Immature natural killer cell (primary cell): ENCODE results near the gene ARL4C. TPM values are rescaled to one million over a fixed set of nuclear protein-coding genes. Genes with fewer than 3 reads are reported as not detected.
A peak's percentile ranks its signal among the peaks of the same experiment; 100 is the strongest.

ENCODE experiments used
- DNase-seq, 3 donors: peaks; one replicate each; pipeline ENCODE4 v3.0.0; 2022; ENCODE audit warnings: mixed read lengths in 1 of 3
- H3K27ac Mint-ChIP-seq, 6 donors: one replicate each; pipeline ENCODE4 v1.8.0; 2020; ENCODE audit warnings: mixed read lengths in 6 of 6, mild to moderate bottlenecking in 5 of 6, inconsistent platforms in 4 of 6, moderate library complexity in 3 of 6
- H3K27me3 Mint-ChIP-seq, 3 donors: one replicate each; pipeline ENCODE4 v1.8.0; 2020 to 2021; ENCODE audit warnings: low read depth in 3 of 3, mild to moderate bottlenecking in 3 of 3, mixed read lengths in 3 of 3, moderate library complexity in 3 of 3, inconsistent platforms in 1 of 3
- H3K36me3 Mint-ChIP-seq, 3 donors: one replicate each; pipeline ENCODE4 v1.8.0; 2020; ENCODE audit warnings: mixed read lengths in 3 of 3, inconsistent platforms in 2 of 3, mild to moderate bottlenecking in 2 of 3
- H3K4me1 Mint-ChIP-seq, 2 donors: one replicate each; pipeline ENCODE4 v1.8.0; 2020; ENCODE audit warnings: inconsistent platforms in 2 of 2, mild to moderate bottlenecking in 2 of 2, mixed read lengths in 2 of 2, moderate library complexity in 1 of 2
- H3K4me3 Mint-ChIP-seq, 5 donors: one replicate each; pipeline ENCODE4 v1.8.0; 2020; ENCODE audit warnings: mild to moderate bottlenecking in 5 of 5, mixed read lengths in 5 of 5, inconsistent platforms in 3 of 5, moderate library complexity in 3 of 5
- H3K9me3 Mint-ChIP-seq, 6 donors: one replicate each; pipeline ENCODE4 v1.8.0; 2020; ENCODE audit warnings: mild to moderate bottlenecking in 6 of 6, mixed read lengths in 6 of 6, inconsistent platforms in 4 of 6, moderate library complexity in 3 of 6
- polyA plus RNA-seq, 3 donors: library from polyadenylated mRNA; unstranded; fragments of 300-500 nt; fragmentation: Illumina TruSeq; gene quantifications; one replicate each; pipeline ENCODE4 v1.2.3, GENCODE V29; 2021

ARL4C gene
- polyA plus RNA-seq, 3 donors from 2014 or later = 196 to 245 (median 243) TPM

DNA sequence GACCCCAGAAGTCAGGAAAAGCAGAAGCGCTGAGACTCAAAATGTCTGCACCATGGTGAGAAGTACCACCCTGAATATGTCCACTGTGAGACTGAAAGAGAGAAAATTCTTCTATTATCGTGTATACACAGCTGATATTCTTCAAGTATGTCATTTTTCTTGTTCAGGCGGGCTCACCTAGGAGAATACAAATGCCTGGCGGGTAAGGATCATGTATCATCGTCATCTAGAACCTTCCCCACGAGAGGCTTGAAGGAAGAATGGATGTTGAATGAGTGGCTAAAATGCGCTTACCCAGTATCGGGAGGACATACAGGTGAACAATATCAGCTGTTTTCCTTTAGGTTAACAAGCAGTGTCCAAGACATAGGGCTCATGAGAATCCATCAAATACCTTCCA is 21.1 kb upstream of the ARL4C start:
- Mint-ChIP-seq H3K4me1 (no peaks in the 10 kb centered on the region), H3K27me3 (peaks cover 0 to 2% (median 0%) of the 10 kb centered on the region in 3 donors), H3K9me3 (no peaks in the 10 kb centered on the region), H3K36me3 (no peaks in the 10 kb centered on the region), H3K27ac (no peak overlapping the region), H3K4me3 (no peak overlapping the region)
- DNase-seq = no peak

DNA sequence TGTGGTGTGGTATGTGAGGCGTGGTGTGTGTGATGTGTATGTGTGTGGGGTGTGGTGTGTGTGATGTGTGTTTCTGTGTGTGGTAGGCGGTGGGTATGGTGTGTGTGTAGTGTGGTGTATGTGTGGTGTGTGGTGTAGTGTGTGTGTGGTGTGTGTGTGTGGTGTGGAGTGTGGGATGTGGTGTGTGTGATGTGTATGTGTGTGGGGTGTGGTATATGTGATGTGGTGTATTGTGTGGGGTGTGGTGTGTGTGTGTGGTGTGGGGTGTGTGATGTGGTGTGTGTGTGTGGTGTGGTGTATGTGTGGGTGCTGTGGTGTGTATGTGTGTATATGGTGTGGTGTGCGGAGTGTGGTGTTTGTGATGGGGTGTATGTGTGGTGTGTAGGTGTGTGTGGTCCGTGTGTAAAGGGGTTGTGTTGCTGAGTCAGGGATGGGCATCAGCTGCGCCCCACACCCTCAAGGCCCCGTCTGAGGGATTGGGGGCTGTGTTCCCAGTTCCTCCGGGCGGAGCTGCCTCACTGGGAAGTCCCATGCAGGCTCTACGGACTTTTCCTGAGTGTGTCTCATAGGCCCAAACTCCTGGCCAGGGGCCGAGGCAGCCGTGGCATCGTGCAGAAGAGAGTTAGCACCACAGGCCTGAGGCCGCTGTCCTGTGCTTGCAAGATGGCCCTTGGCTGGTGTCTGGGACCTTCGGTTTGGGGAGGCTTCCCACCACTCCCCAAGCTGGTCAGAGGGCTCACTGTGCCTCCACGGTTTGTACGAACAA is 18.2 kb upstream of the ARL4C start:
- H3K36me3 Mint-ChIP-seq = peaks cover 0 to 4% (median 0%) of the 10 kb centered on the region in 3 donors
- no peaks in the 10 kb centered on the region for H3K4me1 Mint-ChIP-seq
- H3K27me3 Mint-ChIP-seq = peaks cover 0 to 4% (median 3%) of the 10 kb centered on the region in 3 donors
- DNase-seq = no peak
- H3K27ac Mint-ChIP-seq = no peak overlapping the region
- H3K4me3 Mint-ChIP-seq = no peak overlapping the region
- no peaks in the 10 kb centered on the region for H3K9me3 Mint-ChIP-seq

DNA sequence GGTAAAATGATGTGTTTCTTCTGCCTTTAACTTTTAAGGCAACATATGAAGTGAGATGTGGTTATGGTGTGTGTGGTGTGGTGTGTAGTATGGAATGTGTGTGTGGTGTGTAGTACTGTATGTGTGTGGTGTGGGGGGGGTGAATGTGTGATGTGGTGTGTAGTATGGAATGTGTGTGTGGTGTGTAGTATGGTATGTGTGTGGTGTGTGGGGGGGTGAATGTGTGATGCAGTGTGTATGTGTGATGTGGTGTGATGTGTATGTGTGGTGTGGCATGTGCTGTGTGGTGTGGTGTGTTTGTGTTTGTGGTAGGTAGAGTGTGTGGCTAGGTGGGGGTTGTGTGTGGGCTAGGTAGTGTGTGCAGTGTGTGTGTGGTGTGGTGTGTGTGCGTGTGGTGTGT is 17.2 kb upstream of the ARL4C start:
- Mint-ChIP-seq H3K27ac (no peak overlapping the region), H3K4me3 (no peak overlapping the region), H3K9me3 (no peaks in the 10 kb centered on the region), H3K4me1 (no peaks in the 10 kb centered on the region), H3K27me3 (peaks cover 0 to 5% (median 4%) of the 10 kb centered on the region in 3 donors), H3K36me3 (peaks cover 0 to 4% (median 0%) of the 10 kb centered on the region in 3 donors)
- DNase-seq = no peak

DNA sequence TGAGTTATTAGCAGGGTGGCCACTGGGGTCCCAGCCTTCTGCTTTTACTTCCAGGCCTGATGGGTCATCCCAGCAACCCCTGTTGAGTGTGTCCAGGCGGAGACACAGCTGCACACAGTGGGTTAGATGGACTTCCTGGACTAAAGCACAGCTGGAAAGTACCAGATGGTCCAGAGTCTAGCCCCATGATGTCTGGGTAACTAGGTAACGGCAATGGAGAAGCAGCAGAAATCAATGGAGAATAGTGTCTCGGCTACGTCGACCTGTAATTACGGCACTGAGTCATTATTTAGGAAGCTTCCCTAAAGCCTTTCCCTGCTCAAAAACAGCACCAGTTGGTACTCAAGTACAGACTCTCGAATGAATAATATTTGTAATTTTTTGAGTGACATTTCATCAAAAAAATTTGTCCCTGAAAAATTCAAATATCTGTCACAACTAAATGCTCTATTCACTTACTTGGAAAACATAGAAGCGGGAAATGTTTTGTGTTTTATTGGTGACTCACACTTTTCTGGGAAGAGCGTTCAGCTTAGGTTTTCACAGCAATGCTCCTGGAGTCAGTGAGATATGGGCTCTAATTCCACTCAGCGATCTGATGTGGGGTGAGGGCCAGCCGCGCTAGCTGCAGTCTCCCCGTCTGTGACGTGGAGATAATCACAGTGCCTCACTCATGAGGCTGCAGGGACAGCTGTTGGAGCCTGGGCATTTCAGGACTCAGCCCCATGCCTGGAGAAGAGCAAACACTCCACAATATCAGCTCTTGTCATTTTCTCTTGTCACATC is 16.2 kb upstream of the ARL4C start:
- Mint-ChIP-seq H3K27ac (no peak overlapping the region), H3K27me3 (peaks cover 0 to 5% (median 4%) of the 10 kb centered on the region in 3 donors), H3K4me1 (no peaks in the 10 kb centered on the region), H3K9me3 (no peaks in the 10 kb centered on the region), H3K36me3 (peaks cover 0 to 4% (median 0%) of the 10 kb centered on the region in 3 donors), H3K4me3 (no peak overlapping the region)
- no peak for DNase-seq

DNA sequence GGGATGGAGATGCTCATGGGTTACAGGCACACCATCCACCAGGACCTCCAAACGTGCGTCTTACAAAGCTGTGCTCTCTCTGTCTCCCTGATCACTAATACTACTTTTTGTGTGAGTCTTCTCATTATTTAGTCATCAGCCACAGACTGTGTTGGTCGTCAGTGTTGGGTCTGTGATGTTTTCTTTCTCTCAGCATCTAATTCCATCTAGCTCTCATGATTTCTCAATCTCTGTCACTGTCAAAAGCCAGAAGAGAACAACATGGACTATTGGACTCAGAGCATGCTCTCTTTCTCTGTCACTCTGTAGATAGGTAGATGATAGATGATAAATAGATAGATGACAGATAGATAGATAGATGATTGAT is 6.0 kb upstream of the ARL4C start:
- no peaks in the 10 kb centered on the region for H3K9me3 Mint-ChIP-seq
- no peak overlapping the region for H3K27ac Mint-ChIP-seq
- peaks cover 29% of the 10 kb centered on the region in 2 donors for H3K4me1 Mint-ChIP-seq

DNA sequence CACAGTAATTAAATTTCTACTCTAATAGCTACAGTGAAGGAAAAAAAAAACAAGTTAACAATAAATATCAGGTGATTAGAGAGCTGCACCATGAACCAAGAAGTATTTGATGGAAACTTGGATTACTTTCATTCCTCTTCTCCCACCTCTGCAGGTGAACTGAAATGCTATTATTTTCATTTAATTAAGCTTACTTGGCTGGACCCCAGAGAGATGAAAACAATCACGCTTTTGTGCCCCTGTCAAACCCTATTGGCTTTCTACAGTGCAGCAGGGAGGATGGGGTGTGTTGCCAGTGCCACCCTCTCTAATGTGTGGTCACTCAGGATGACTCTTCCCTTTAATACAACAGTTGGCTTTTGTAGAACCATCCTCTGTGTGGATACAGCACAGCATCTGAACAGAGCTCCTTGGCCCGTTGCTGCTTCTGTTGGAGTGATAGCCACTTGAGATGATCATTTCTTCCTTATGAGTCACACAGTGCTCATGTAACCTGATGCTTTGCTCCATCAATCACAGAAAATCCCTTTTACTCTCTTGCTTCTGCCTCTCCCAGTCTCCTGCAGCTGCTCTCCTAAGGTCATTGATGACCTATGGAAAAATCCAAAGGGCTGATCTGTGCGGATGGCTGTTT is 5.5 kb upstream of the ARL4C start:
- H3K4me1 Mint-ChIP-seq = peaks cover 32% of the 10 kb centered on the region in 2 donors
- H3K4me3 Mint-ChIP-seq = no peak overlapping the region
- peaks cover 0 to 3% (median 0%) of the 10 kb centered on the region in 3 donors for H3K36me3 Mint-ChIP-seq
- H3K9me3 Mint-ChIP-seq = no peaks in the 10 kb centered on the region
- no peak overlapping the region for H3K27ac Mint-ChIP-seq
- no peak for DNase-seq
- peaks cover 7 to 15% (median 12%) of the 10 kb centered on the region in 3 donors for H3K27me3 Mint-ChIP-seq

More for the DNA sequence above, 6.0 kb upstream of the ARL4C start:
- DNase-seq = no peak
- Mint-ChIP-seq H3K4me3 (no peak overlapping the region), H3K27me3 (peaks cover 7 to 12% (median 9%) of the 10 kb centered on the region in 3 donors), H3K36me3 (peaks cover 0 to 3% (median 0%) of the 10 kb centered on the region in 3 donors)

DNA sequence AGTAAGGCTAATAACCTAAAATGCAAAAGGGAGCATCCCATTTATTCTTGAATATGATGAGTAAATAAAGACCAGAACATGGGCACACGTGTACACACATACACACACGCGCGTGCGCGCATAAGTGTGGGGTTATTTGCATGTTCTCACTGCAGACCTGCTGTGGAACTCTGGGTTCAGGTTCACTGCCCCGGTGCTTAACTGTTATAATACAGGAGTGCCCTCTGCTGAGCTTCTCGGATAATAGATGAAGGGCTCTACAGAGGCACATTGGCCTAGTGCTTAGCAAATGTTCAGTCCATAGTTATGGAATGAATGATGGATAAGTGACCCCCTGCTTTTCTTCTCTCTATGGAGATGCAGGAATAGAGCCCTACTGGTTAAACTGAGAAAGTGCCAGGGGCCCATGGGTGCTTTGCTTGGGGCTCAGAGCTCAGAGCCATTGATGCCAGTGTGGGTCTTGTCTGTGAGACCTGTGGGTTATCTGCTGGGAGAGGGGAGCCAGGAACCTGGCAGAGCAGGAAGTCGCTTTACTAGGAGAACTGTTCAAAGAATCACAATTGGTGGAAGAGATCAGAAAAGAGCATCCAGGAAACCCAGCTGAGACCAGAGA is 3.6 kb upstream of the ARL4C start:
- peak overlapping the region; percentile 93 to 98 (median 96) for H3K27ac Mint-ChIP-seq
- DNase-seq = peak; percentile 69 to 79 (median 70)
- H3K9me3 Mint-ChIP-seq = peaks cover 0 to 8% (median under 1%) of the 10 kb centered on the region in 6 donors
- H3K4me1 Mint-ChIP-seq = peaks cover 32 to 34% of the 10 kb centered on the region in 2 donors
- peak overlapping the region; percentile 34 to 81 (median 65) for H3K4me3 Mint-ChIP-seq
- H3K27me3 Mint-ChIP-seq = peaks cover 16 to 26% (median 19%) of the 10 kb centered on the region in 3 donors
- H3K36me3 Mint-ChIP-seq = peaks cover 9 to 12% (median 10%) of the 10 kb centered on the region in 3 donors

DNA sequence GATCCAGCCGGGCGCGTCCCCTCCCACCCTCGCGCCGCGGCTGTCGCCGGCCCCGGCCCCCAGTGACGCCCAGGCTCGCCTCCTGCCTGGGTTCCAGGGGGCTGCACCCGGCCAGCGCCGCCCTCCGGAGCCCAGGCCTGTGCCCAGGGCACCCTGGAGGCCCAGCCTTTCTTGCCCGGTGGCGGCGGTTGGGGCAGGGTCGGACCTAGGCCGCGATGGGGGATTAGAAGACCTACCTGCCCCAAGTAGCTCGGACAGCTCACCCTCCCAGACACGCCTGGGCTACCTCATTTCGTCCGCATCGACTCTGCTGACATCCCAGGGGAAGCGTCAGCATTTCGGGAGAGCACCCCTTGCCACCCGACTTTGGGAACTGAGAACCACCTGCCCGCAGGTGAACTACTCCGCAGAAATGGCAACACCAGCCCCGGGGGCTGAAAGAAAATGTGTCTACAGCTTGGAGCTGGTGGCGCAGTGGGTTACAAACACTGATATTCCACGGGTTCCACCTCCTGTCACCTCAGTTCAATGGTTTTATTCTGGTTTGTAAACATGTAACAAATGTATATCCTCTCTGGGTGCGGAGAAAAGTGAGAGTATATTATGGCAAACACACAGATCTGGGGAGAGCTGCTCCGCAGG is 834 bp upstream of the ARL4C start:
- Mint-ChIP-seq H3K4me1 (peaks cover 37 to 38% of the 10 kb centered on the region in 2 donors), H3K9me3 (peaks cover 0 to 16% (median 5%) of the 10 kb centered on the region in 6 donors)

DNA sequence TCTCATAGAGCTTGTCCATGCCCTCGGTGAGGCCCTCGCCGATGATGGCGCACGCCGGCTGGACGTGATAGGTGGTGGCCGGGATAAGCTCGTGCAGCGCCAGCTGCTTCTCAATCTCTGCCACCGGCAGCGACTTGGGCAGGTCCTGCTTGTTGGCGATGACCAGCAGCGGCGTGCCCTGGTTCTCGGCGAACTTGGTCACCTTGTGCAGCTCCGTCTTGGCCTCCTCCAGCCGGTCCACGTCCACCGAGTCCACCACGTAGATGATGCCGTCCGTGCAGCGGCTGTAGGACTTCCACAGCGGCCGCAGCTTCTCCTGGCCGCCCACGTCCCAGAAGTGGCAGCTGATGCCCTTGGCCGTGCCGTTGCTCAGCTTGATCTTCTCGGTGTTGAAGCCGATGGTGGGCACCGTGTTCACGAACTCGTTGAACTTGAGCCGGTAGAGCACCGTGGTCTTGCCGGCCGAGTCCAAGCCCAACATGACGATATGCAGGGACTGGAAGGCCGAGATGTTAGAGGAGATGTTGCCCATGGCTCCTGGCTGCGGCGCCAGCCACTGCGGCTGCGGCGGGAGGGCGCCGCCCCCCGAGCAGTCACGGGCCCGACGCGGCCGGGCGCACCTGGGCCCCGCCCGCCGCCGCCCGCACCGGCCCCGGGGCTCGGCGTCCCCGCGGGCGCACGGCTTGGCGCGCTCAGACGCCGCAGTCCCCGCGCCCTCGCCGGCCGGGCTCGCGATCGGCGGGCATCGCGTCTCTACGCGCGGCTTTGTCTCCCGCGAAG is 636 bp downstream of the ARL4C start:
- Mint-ChIP-seq H3K27me3 (peaks cover 42 to 53% (median 53%) of the 10 kb centered on the region in 3 donors), H3K4me1 (peaks cover 50 to 52% of the 10 kb centered on the region in 2 donors), H3K4me3 (peak overlapping the region; percentile 98 to 100 (median 100)), H3K36me3 (peaks cover 42 to 51% (median 48%) of the 10 kb centered on the region in 3 donors), H3K27ac (peak overlapping the region; percentile 98 to 100 (median 100)), H3K9me3 (peaks cover 0 to 16% (median 5%) of the 10 kb centered on the region in 6 donors)
- DNase-seq = peak; percentile 67 to 76 (median 76)

More for the DNA sequence above, 834 bp upstream of the ARL4C start:
- DNase-seq = no peak
- Mint-ChIP-seq H3K4me3 (peak overlapping the region; percentile 74 to 81 (median 78)), H3K27ac (peak overlapping the region; percentile 93 to 98 (median 96)), H3K27me3 (peaks cover 40 to 44% (median 43%) of the 10 kb centered on the region in 3 donors), H3K36me3 (peaks cover 34 to 38% (median 35%) of the 10 kb centered on the region in 3 donors)

DNA sequence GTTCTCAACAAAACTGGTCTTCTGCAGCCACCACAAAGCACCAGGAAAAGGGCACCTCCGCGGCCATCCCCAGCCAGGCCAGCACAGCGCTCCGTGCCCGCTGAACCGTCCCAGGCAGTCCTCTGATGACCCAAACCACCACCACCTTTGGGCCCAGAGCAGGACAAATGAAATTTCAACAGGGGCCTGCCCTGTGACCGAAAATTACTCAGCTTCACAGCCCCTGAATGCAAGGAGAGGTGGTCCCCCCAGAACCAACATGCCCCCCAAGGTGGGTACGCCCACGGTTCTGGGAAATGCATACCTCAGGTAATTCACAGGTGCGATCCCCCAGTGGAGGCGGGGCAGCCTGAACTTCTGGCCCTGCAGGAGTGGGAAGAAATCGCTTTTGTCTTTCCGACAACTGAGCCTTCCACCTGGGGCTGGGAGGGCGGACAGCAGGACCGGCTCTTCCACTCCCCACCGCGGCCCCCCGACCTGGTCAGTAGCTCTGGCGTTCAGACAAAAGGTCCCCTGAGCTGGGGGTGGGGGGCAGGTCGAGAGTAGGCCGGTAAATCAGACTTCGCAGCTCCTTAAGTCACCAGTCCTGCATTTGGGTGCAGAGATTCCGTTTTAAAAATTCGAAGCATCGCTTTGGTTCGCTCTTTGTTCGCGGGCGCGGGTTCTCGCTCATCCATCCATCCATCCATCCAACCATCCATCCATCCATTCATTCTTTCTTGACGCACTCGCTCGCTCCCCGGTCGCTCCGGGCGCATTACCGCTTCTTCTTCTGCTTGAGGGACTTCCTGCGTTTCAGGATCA is 1.4 kb downstream of the ARL4C start:
- peak; percentile 32 to 52 (median 49) for DNase-seq
- H3K27ac Mint-ChIP-seq = peak overlapping the region; percentile 98 to 100 (median 100)
- H3K4me1 Mint-ChIP-seq = peaks cover 55 to 57% of the 10 kb centered on the region in 2 donors
- peaks cover 0 to 16% (median 5%) of the 10 kb centered on the region in 6 donors for H3K9me3 Mint-ChIP-seq
- H3K4me3 Mint-ChIP-seq = peak overlapping the region; percentile 98 to 100 (median 100)
- H3K27me3 Mint-ChIP-seq = peaks cover 44 to 61% (median 57%) of the 10 kb centered on the region in 3 donors
- H3K36me3 Mint-ChIP-seq = peaks cover 43 to 53% (median 49%) of the 10 kb centered on the region in 3 donors

DNA sequence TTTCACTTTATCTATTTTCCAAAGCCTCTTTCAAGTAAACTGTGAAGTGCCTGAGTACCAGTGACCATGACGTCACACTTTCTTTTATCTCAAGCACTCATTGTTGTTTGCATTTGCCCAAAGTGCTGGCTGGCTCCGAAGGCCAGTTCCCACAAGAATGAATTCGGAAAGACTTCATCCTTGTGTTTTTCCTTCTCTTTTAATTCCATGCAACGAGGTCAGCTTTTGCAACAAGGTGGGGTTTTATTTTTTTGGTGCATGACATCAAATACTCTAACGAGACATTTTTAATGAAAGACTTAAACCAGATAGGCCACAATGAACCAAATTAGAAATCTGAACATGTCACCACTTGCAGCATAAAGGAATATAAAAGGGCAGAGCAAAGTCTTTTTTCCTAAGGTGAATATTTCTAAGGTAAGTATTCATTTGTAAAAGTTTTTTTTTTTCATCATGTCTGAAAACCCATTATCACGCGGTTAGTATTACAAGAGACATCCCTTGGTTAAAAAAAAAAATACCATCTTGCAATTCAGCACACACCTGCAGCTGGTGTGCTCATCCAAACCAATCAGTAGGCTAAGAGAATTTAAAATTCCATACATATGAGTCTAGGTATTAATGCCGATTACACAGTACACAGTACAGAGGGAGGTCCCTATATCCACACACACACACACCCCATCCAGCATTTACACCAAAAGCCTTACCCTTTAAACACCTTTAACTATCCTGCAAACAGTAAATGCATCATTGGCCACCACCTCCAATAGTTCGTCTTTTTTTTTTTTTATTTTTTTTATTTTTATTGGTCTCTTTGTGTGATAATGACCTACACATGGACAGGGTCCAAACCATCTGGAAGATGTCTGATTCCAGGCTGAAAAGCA is 2.3 kb downstream of the ARL4C start:
- peak overlapping the region; percentile 98 to 100 (median 100) for H3K27ac Mint-ChIP-seq
- peak overlapping the region; percentile 98 to 100 (median 100) for H3K4me3 Mint-ChIP-seq
- H3K27me3 Mint-ChIP-seq = peaks cover 44 to 66% (median 61%) of the 10 kb centered on the region in 3 donors
- peaks cover 55 to 57% of the 10 kb centered on the region in 2 donors for H3K4me1 Mint-ChIP-seq
- H3K36me3 Mint-ChIP-seq = peaks cover 49 to 59% (median 49%) of the 10 kb centered on the region in 3 donors
- DNase-seq = peak; percentile 43 to 68 (median 64)
- peaks cover 0 to 16% (median 5%) of the 10 kb centered on the region in 6 donors for H3K9me3 Mint-ChIP-seq
